ENCODE measurements around the gene LRRC45.

DNA sequence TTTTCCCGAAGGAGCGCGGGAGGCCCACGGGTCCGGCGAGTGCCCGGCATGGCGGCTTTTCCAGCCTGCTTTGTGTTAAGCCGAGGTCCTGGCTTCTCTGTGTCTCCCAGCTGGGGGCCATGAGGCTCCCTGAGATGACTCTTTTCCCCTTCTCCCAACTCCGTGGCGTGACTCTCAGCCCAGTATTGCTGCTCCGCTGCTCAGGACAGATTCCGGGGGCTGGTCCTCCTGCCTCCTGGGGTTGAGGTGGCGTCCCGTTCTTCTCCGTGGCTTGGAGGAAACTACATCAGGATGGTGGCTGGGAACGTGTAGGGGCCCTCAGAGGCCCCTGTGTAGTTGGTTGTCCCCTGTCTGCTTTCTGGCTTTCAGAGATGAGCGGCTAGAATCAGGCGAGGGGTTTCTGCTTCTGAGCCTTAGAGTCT, 29.5 kb downstream of the LRRC45 start:
- TF ChIP-seq, protein P1, sequence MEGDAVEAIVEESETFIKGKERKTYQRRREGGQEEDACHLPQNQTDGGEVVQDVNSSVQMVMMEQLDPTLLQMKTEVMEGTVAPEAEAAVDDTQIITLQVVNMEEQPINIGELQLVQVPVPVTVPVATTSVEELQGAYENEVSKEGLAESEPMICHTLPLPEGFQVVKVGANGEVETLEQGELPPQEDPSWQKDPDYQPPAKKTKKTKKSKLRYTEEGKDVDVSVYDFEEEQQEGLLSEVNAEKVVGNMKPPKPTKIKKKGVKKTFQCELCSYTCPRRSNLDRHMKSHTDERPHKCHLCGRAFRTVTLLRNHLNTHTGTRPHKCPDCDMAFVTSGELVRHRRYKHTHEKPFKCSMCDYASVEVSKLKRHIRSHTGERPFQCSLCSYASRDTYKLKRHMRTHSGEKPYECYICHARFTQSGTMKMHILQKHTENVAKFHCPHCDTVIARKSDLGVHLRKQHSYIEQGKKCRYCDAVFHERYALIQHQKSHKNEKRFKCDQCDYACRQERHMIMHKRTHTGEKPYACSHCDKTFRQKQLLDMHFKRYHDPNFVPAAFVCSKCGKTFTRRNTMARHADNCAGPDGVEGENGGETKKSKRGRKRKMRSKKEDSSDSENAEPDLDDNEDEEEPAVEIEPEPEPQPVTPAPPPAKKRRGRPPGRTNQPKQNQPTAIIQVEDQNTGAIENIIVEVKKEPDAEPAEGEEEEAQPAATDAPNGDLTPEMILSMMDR (IDR thresholded peaks at IDR 0.05; ENCODE audit: insufficient read depth, low read length, poor library complexity, severe bottlenecking): no peak
- TF ChIP-seq EZH2phosphoT487 (conservative IDR thresholded peaks at IDR 0.05; ENCODE audit: low read length): no peak
